Right atrium auricular region (tissue), 2 donors: Measurements from ENCODE around the gene CYP24A1. TPM values are rescaled to one million over a fixed set of nuclear protein-coding genes. Genes with fewer than 3 reads are reported as not detected.
"Not testable (repeated sequence)": the region's sequence is repeated elsewhere in the genome, so short reads cannot be mapped to it uniquely, and the experiment has no call there.

Experiments
- DNase-seq: peaks from one replicate; pipeline ENCODE4 v3.0.0-alpha.2; 2019; ENCODE audit warnings: low spot score
- H3K27ac ChIP-seq, 2 donors: fragments of 200-600 bp; sonication (generic); 1 replicate in 1 of 2; 2 replicates in 1 of 2; pipeline ENCODE4 v1.5.1; 2016 to 2019
- H3K27me3 ChIP-seq, 2 donors: fragments of 200-600 bp; sonication (generic); one replicate each; pipeline versions ENCODE4 v1.5.1 to v1.6.0; 2017 to 2019
- H3K36me3 ChIP-seq: fragments of 200-600 bp; sonication (generic); one replicate; pipeline ENCODE4 v1.5.1; 2016
- H3K4me1 ChIP-seq, 2 donors: fragments of 200-600 bp; sonication (generic); one replicate each; pipeline versions ENCODE4 v1.5.1 to v1.6.0; 2017 to 2019
- H3K4me3 ChIP-seq, 2 donors: fragments of 200-600 bp; sonication (generic); 1 replicate in 1 of 2; 2 replicates in 1 of 2; pipeline ENCODE4 v1.5.1; 2017 to 2019; ENCODE audit warnings: mild to moderate bottlenecking in 1 of 2, moderate library complexity in 1 of 2
- H3K9me3 ChIP-seq, 2 donors: fragments of 200-600 bp; sonication (generic); one replicate each; pipeline ENCODE4 v1.5.1; 2019
- CTCF ChIP-seq, 2 donors: fragments of 200-600 bp; sonication (generic); IDR thresholded peaks; one replicate each; pipeline ENCODE4 v1.5.1; 2019; ENCODE audit warnings: antibody characterized with exemption in 2 of 2
- total RNA-seq, 2 donors: library from RNA; depleted of rRNA; stranded (reverse); fragments of >200 nt; gene quantifications; one replicate each; pipeline ENCODE4 v1.1.0, GENCODE V29; 2016

Gene CYP24A1
- total RNA-seq, 2 donors from 2014 or later, result 0.24 TPM; not detected in 1

DNA sequence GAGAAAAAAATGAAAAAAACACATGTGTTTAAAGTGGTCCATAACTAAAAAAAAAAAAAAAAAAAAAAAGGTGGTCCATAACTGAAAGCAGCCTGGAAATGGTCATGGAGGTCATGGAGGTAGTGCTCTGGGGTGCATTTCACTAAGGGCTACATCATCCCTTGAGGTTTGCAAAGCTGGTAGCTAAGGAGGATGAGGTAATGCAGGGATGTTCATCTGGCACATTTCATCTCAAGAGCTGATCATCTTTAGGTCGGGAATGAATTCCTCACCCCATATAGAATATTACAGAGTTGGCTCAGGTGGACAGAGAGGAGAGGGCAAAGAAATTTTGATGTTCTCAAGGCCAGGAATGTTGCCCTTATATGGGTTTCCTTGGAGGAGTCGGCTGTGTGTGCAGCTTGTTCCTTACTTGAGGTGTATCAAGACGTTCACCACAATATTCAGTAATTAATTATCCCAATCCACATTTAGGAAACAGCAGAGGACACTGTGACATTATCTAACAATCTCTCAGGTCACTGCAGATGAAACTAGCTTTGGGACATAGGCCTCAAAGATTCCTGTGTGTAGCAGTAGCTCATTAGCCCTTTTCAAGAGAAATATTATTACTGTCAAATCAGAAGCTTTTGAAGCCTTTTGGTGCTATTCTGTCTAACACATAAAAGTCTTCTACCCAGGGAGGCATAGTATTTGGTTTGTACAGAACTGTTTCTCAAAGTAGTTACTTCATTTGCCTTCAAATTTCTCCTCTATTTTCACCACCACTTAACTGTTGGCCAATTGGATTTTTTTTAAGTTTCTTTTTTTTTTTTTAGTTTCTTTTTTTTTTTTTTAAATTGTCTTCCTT is 46.8 kb downstream of the CYP24A1 start:
- Histone ChIP-seq H3K36me3 (no peaks in the 10 kb centered on the region), H3K27ac (no peak overlapping the region), H3K9me3 (peaks cover 0 to 6% of the 10 kb centered on the region in 2 donors), H3K4me3 (no peak overlapping the region), H3K27me3 (no peaks in the 10 kb centered on the region), H3K4me1 (no peaks in the 10 kb centered on the region)
- no peak for DNase-seq
- TF ChIP-seq CTCF (IDR thresholded peaks at IDR 0.05), result no peak

DNA sequence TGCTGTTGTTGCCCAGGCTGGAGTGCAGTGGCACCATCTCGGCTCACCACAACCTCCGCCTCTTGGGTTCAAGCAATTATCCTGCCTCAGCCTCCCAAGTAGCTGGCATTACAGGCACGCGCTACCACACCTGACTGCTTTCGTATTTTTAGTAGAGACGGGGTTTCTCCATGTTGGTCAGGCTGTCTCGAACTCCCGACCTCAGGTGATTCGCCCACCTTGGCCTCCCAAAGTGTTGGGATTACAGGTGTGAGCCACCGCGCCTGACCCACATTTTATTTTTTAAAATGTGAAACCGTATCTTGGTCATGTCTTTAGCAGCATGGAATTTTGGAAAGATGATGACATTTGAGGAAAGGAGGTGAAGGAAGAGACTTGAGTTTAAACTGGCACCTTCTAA is 47.5 kb downstream of the CYP24A1 start:
- H3K9me3 ChIP-seq, H3K27ac ChIP-seq, H3K4me1 ChIP-seq, H3K36me3 ChIP-seq, DNase-seq, H3K27me3 ChIP-seq, H3K4me3 ChIP-seq: not testable (repeated sequence)

- no peak overlapping the region for H3K27ac ChIP-seq
- no peak for TF ChIP-seq CTCF (IDR thresholded peaks at IDR 0.05)
- H3K27me3 ChIP-seq, result no peaks in the 10 kb centered on the region
- H3K36me3 ChIP-seq, result no peaks in the 10 kb centered on the region
- H3K9me3 ChIP-seq, result no peaks in the 10 kb centered on the region
- no peak for DNase-seq
- no peak overlapping the region for H3K4me3 ChIP-seq
- no peaks in the 10 kb centered on the region for H3K4me1 ChIP-seq
These were observed 50.1 kb downstream of the CYP24A1 start for GRCh38 chr20:54123587-54124180.

DNA sequence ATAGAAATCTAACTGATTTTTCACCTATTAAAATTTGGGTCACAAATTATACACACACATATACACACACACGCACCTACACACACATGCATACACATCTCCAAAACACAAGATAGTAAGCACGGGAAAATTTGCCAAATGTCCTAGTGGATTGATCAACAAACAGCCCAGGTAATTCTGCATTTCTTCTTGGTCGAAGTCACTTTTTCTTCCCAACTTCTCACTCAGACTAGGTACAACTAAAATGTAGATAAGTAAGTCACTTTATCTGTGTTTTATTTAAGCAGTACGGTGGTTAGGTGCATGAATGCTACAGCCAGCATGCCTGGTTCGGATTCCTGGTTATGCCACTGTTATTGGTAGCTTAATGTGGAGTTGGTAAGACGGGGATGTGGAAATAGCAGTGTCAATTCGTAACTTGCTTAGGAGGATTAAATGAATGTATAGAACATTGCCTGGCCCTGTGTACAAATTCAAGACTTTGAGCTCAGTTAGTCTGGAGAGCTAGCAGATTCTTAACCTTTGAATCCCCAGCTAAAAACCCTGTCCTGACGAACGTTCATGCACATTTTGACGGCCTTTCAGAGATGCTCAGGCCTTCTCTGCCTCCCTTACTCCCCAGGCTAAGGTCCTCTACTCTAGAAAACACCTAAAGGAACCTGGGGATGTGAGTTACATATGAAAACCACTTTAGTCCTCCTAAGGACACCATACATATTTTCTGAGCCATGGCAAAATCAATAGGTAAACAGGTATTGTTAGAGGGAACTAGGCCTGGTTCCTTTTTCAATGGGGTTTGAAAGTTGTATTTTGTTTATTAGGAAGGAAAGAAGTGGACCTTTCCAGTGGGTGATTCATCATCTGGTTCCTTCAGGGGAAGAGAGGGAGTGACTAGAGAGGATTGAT is 50.9 kb downstream of the CYP24A1 start:
- Histone ChIP-seq H3K9me3 (no peaks in the 10 kb centered on the region), H3K27ac (no peak overlapping the region), H3K4me3 (no peak overlapping the region), H3K27me3 (no peaks in the 10 kb centered on the region), H3K4me1 (no peaks in the 10 kb centered on the region), H3K36me3 (no peaks in the 10 kb centered on the region)
- no peak for DNase-seq
- TF ChIP-seq CTCF (IDR thresholded peaks at IDR 0.05), result no peak

DNA sequence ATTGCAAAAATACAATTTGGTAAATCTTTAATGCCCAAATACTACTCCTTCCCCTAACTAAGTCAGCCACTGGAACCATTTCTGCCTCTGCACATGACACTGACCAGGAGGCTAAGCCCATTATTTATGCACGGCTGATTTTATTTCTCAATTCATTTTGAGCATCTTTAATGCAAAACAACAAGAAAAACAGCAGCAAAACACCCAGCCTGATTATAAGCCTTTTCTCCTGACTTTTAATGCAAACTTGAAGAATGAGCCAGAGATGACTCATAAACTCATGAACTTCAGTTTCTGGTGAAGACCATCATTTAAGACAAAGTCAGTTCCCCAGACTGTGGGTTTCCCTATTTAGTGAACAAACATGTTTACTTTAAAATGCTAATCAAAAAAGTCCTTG is 51.6 kb downstream of the CYP24A1 start:
- Histone ChIP-seq H3K27ac (no peak overlapping the region), H3K4me1 (no peaks in the 10 kb centered on the region), H3K4me3 (no peak overlapping the region), H3K36me3 (no peaks in the 10 kb centered on the region), H3K9me3 (no peaks in the 10 kb centered on the region), H3K27me3 (no peaks in the 10 kb centered on the region)
- no peak for DNase-seq
- TF ChIP-seq CTCF (IDR thresholded peaks at IDR 0.05), result no peak

DNA sequence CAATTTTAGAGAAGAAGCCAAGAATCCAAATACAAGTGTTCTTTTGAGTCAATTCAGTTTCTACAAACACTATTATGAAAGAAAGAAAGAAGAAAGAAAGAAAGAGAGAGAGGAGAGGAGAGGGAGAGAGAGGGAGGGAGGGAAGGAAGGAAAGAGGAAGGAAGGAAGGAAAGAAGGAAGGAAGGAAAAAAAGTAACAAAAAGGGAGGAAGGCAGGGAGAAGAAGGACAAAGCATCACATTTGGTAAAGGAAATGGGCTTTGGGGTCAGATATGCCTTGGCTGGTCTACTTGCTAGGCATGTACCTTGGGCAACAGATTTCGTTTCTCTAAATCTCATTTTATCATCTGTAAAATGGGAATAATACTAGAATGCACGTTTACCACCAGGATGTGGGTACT is 54.0 kb downstream of the CYP24A1 start:
- no peak overlapping the region for H3K4me3 ChIP-seq
- H3K27me3 ChIP-seq, result no peaks in the 10 kb centered on the region
- DNase-seq, result no peak
- H3K4me1 ChIP-seq, result no peaks in the 10 kb centered on the region
- H3K27ac ChIP-seq, result no peak overlapping the region
- TF ChIP-seq CTCF (IDR thresholded peaks at IDR 0.05), result no peak
- no peaks in the 10 kb centered on the region for H3K36me3 ChIP-seq
- H3K9me3 ChIP-seq, result no peaks in the 10 kb centered on the region
